GM12878 (cell line): ENCODE results near the gene LRRC3C. TPM values are rescaled to one million over a fixed set of nuclear protein-coding genes. Genes with fewer than 3 reads are reported as not detected.

Source experiments
- CBX3 ChIP-seq: fragments of 200-600 bp; sonication (generic); IDR thresholded peaks from 2 replicates; pipeline ENCODE4 v1.6.1; 2016; ENCODE audit warnings: low read depth, borderline replicate concordance
- CREB1 ChIP-seq: IDR thresholded peaks from 2 replicates; pipeline ENCODE4 v1.6.1; 2012; ENCODE audit warnings: low read depth, mild to moderate bottlenecking, inconsistent platforms
- RAD21 ChIP-seq: IDR thresholded peaks from 2 replicates; pipeline ENCODE4 v1.6.1; 2011; ENCODE audit warnings: mild to moderate bottlenecking, low read depth, low read length, moderate library complexity; ENCODE audit not compliant: insufficient read depth
- RAD51 ChIP-seq: fragments of 450-650 bp; IDR thresholded peaks from 2 replicates; pipeline ENCODE4 v1.6.1; 2016; ENCODE audit warnings: moderate library complexity, mild to moderate bottlenecking, inconsistent platforms
- SKIL ChIP-seq: fragments of 450-650 bp; IDR thresholded peaks from 2 replicates; pipeline ENCODE4 v1.6.1; 2017; ENCODE audit warnings: mild to moderate bottlenecking, low read depth, inconsistent platforms; ENCODE audit not compliant: poor library complexity, severe bottlenecking
- ZNF592 ChIP-seq: fragments of 450-650 bp; IDR thresholded peaks from 2 replicates; pipeline ENCODE4 v1.6.1; 2017; ENCODE audit warnings: mild to moderate bottlenecking, moderate library complexity
- ZNF622 ChIP-seq: fragments of 450-650 bp; IDR thresholded peaks from 2 replicates; pipeline ENCODE4 v1.6.1; 2017; ENCODE audit warnings: mild to moderate bottlenecking, inconsistent platforms
- polyA plus RNA-seq, 11 experiments: library from polyadenylated mRNA; depleted of rRNA in 4 of 11; unstranded in 6 of 11; stranded (reverse) in 5 of 11; fragments of >200 nt; fragmentation: Nextera tagmentation in 4 of 11; fragmentation: Illumina TruSeq in 1 of 11; extraction: Ambion mirVana in 4 of 11; extraction: Trizol in 1 of 11; gene quantifications; 1 replicate in 1 of 11; 2 replicates in 10 of 11; pipeline versions ENCODE4 v1.2.1 to v1.2.3, GENCODE V29; 2011 to 2016; ENCODE audit warnings: inconsistent platforms in 2 of 11, missing spikeins in 2 of 11, low read depth in 1 of 11
- total RNA-seq, 4 experiments: library from RNA; depleted of rRNA in 3 of 4; stranded (reverse); fragments of >200 nt in 3 of 4; fragmentation: Illumina TruSeq in 1 of 4; extraction: Trizol in 1 of 4; gene quantifications; 2 replicates each; pipeline versions ENCODE4 v1.2.1 to v1.2.3, GENCODE V29; 2013 to 2021
- TF ChIP-seq, protein P1 (sequence below): IDR thresholded peaks from 2 replicates; pipeline ENCODE4 v1.6.1; 2011; ENCODE audit warnings: borderline replicate concordance, low read depth, mild to moderate bottlenecking, moderate library complexity, low read length; ENCODE audit not compliant: insufficient read depth, poor library complexity, severe bottlenecking

LRRC3C gene
- total and polyA plus RNA-seq, 10 of the 15 experiments (the other 5 are each of a cell fraction or from before 2014, with no cell fraction given): not detected

DNA sequence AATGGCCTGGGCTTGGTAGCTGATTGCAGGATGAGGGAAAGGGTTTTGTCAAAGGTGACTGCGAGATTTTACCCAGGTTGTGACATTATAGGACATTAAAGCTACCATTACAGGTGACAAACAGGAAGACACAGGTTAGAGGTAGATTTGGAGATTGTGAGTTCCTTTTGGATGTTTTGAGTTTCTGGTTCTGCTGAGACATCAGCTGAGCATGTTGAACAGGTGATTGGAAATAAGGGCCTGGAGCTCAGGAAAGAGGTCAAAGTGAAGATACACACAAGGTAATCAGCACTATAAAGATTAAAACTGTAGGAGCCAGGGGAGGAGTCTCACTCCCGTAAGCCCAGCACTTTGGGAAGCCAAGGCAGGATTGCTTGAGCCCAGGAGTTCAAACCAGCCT lies 41.2 kb downstream of the LRRC3C start (continued):
- TF ChIP-seq ZNF592 (no peak), RAD51 (no peak), CBX3 (no peak), RAD21 (no peak), ZNF622 (no peak), SKIL (no peak), CREB1 (no peak)
- TF ChIP-seq, protein P1, sequence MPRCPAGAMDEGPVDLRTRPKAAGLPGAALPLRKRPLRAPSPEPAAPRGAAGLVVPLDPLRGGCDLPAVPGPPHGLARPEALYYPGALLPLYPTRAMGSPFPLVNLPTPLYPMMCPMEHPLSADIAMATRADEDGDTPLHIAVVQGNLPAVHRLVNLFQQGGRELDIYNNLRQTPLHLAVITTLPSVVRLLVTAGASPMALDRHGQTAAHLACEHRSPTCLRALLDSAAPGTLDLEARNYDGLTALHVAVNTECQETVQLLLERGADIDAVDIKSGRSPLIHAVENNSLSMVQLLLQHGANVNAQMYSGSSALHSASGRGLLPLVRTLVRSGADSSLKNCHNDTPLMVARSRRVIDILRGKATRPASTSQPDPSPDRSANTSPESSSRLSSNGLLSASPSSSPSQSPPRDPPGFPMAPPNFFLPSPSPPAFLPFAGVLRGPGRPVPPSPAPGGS: no peak
